Measurements from ENCODE around the gene CCDC167.

DNA sequence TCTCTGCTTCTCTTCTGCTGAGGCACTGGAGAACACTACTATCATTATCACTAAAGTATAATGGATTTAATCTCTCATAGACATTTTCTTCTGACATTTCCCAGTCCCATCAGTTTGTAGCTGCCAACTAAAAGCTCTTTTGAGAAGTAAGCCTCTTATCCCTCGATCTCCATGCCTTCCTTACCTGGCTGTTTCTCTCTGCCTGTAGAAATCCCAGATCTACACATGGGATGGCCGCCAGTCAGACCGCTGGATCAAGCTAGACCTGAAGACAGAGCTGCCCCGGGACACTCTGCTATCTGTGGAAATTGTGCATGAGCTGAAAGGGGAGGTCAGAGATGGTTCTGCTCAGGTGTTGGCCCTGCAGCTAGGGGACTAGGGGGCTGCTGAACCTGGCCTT, 25.4 kb downstream of the CCDC167 start:
- TF ChIP-seq CTCF (IDR thresholded peaks at IDR 0.05) (no peak), EZH2 (IDR thresholded peaks at IDR 0.05; ENCODE audit: borderline replicate concordance, insufficient read depth, low read depth, low read length, poor library complexity, severe bottlenecking) (no peak)

All from B cell (primary cell).